GM19193 (cell line): ENCODE results near the gene OTOG.

Source experiments
- POLR2A ChIP-seq: IDR thresholded peaks from 4 replicates; pipeline ENCODE4 v1.6.1; 2011; ENCODE audit not compliant: insufficient read depth, insufficient read length; ENCODE audit errors: extremely low read depth

The OTOG gene

GRCh38 chr11:17547051-17547577 is at the start of gene OTOG:
OTOG (plus strand) TSS chr11:17547259; CDS start chr11:17547373, 114 bp downstream.
- TF ChIP-seq POLR2A, result no peak

- no peak for TF ChIP-seq POLR2A
Observed at GRCh38 chr11:17498058-17498457, 49.0 kb upstream of the OTOG start.

DNA sequence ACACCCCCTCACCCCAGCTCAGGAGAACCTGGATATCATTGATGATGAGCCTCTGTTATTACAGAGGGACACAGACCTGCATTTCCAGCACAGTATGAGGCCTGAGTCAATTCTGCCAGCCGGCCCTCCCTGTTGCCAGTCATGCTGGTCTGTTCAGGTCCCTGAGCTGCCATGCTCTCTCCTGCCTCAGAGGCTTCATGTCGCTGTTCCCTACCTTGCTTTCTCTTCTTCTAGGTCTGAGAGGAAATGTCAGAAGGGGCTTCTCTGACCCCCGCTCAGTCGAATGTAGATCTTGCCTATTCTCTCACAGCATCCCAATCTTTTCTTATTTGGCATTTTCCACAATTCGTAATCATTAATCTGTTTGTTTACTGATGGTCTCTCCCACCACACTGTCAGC is 48.6 kb upstream of the OTOG start:
- TF ChIP-seq POLR2A, result no peak

GRCh38 chr11:17500673-17501072 is 46.4 kb upstream of the OTOG start:
- no peak for TF ChIP-seq POLR2A

DNA sequence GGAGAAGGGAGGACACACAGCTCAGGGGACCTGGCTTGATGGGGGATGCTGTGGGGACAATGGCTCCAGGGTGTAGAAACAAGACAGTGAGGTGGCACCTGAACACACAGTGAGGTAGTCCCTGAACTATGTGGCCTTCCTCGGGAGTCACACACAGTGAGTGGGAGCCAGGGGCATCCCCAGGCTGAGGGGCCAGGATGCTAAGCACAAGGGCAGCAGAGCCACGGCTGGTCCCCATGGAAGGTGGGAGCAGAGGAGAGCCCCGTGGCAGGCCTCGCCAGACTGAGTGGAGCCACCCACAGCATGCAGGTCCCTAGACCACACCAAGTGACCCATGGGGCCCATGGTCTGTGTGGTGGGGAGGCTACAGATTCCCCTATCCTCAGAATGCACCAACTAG is 44.4 kb upstream of the OTOG start:
- no peak for TF ChIP-seq POLR2A

DNA sequence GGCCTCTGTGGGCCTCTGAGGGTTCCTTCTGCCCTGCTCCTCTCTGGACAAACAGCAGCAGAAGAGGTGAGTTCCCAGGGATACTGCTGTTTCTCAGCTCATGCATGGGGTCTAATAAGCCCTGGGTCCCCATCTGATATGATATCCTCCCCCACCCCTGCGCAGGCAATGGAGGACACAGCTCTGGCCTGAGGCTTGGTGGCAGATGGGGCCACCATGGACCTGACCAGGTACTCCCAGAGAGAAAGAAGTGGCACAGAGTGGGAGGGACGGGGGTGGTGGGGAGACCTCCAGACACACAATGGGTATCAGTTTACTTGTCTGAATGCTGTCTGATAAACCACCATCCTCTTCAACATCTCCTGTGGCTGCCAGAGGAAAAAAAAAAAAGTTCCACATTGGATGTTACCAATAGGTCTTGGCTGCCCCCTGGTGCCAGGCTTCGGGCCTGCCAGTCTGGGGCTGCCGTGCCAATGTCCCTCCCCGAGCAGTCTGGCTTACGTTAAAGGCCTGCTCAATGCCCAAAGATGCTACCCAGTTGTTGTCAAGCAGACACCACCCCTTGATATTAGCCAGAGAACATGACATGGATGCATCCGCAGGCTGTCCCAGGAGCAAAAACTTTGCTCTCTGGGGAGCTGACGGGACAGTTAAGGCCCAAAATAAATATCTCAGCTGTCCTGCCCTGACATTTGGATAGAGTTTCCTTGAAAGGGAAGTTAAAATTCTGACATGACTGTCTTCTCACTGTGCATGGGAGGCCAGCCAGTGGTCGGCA is 42.5 kb upstream of the OTOG start:
- no peak for TF ChIP-seq POLR2A

GRCh38 chr11:17505146-17505545 is 41.9 kb upstream of the OTOG start:
- no peak for TF ChIP-seq POLR2A

DNA sequence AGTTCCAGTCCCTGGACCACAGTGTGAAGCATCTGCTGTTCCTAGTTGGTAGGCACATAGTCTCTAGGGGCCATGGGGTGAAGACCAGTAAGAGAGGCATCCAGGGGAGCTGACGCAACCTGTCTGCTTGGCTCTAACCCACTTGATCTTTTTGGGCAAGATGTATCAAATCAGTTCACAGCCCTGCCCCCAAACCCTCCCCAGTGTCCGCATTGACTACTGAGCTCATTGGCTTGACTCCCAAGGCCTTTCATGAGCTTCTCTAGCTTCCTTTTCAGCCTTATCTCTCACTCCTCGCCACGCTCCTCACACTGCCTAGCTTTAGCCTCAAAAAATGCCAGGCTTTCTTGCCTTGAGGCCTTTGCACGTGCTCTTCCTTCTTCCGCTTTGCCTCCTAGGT is 40.7 kb upstream of the OTOG start:
- no peak for TF ChIP-seq POLR2A

- TF ChIP-seq POLR2A, result no peak
Observed at GRCh38 chr11:17506942-17507341, 40.1 kb upstream of the OTOG start.

DNA sequence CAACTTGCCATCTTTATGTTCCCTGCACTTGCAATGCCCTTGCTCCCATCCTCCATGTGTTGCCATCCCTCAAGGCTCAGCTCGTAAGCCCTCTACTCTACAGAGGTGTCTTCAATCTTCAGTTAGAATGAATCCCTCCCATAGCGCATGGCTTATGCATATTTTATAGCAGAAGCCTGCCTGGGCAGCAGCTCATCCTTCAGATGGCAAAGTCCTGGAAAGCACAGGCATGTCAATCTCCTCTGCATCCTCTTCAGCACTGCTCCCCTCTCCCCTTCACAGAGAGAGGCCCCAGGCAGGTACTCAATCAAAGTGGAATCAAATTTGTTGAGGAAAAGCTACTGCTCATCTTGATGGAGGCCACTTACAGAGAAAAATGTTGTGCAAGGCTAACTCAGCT is 39.3 kb upstream of the OTOG start:
- TF ChIP-seq POLR2A, result no peak

- TF ChIP-seq POLR2A, result no peak
Observed at GRCh38 chr11:17508306-17508705, 38.8 kb upstream of the OTOG start.

GRCh38 chr11:17508791-17509190 is 38.3 kb upstream of the OTOG start:
- no peak for TF ChIP-seq POLR2A

DNA sequence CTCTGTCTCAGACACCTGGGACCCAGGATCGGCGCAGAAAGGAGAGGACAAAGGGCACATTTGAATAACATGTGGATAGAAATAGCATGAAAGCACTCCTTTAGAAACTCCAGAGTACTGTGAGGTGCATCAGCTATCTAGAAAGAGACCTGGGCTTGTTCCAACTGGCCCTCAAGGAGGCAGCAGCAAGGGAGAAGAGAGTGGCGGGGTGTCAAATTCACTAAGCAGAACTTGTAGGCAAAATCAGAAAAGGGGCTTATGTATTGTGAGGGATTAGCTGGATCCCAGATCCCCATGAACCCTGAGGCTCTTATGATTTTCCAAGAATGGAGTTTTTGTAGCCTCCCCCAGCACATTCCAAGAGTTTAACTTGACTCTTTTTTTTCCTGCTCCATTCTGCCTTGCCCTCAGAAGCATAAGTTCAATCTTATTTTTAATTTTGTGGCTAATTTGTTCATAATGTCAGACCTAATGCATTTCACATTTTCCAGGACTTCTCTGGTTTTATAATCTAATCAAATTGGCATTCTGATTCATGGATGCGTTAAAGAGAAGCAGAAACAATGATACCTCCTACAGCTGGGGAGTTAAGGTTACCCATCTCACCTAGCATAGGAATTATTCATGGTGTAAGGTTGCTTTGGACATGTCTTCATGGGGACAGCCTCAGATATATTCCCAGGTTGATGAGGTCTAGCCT is 36.4 kb upstream of the OTOG start:
- no peak for TF ChIP-seq POLR2A

DNA sequence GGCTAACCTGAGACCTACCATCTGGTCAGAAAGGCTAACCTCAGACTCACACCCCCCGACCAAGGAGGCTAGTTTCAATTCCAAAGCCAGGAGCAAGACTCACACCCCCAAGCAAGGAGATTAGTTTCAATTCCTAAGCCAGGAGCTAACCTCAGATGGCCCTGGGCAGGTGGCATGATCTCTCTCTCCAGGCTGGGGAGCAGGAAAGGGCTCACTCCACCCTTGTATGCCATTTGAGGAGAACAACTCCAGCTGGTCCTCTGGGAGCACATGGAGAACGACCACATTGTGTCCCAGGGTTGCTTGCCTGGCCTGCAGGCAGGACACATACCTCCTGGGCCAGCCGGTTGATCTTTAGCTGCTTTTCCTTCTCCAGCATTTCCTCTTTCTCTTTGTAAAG is 35.5 kb upstream of the OTOG start:
- no peak for TF ChIP-seq POLR2A

GRCh38 chr11:17512101-17512500 is 35.0 kb upstream of the OTOG start:
- TF ChIP-seq POLR2A, result no peak

DNA sequence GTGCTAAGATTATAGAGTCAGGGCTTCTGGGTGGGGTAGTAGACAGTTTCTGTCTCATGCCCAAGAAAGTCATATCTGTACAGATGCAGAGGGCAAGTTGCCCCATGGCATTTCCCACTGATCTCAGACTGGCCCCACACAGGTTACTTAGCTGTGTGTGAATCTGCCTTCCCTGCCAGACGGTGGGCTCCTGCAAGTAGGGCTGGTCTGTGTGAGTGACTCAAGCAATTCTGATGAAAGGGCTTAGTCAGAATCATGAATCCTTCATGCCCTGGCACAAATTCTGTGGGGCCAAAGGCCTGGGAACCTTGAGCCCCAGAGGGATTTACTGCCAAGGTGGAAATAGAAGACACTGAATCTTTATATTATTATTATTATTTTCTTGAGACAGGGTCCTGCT is 33.2 kb upstream of the OTOG start:
- TF ChIP-seq POLR2A, result no peak
